Right atrium auricular region (tissue), 2 donors: ENCODE results near the gene ZNF595. TPM values are rescaled to one million over a fixed set of nuclear protein-coding genes. Genes with fewer than 3 reads are reported as not detected.

ENCODE experiments used
- DNase-seq: peaks from one replicate; pipeline ENCODE4 v3.0.0-alpha.2; 2019; ENCODE audit warnings: low spot score
- H3K27ac ChIP-seq, 2 donors: fragments of 200-600 bp; sonication (generic); 1 replicate in 1 of 2; 2 replicates in 1 of 2; pipeline ENCODE4 v1.5.1; 2016 to 2019
- H3K27me3 ChIP-seq, 2 donors: fragments of 200-600 bp; sonication (generic); one replicate each; pipeline versions ENCODE4 v1.5.1 to v1.6.0; 2017 to 2019
- H3K36me3 ChIP-seq: fragments of 200-600 bp; sonication (generic); one replicate; pipeline ENCODE4 v1.5.1; 2016
- H3K4me1 ChIP-seq, 2 donors: fragments of 200-600 bp; sonication (generic); one replicate each; pipeline versions ENCODE4 v1.5.1 to v1.6.0; 2017 to 2019
- H3K4me3 ChIP-seq, 2 donors: fragments of 200-600 bp; sonication (generic); 1 replicate in 1 of 2; 2 replicates in 1 of 2; pipeline ENCODE4 v1.5.1; 2017 to 2019; ENCODE audit warnings: mild to moderate bottlenecking in 1 of 2, moderate library complexity in 1 of 2
- H3K9me3 ChIP-seq, 2 donors: fragments of 200-600 bp; sonication (generic); one replicate each; pipeline ENCODE4 v1.5.1; 2019
- total RNA-seq, 2 donors: library from RNA; depleted of rRNA; stranded (reverse); fragments of >200 nt; gene quantifications; one replicate each; pipeline ENCODE4 v1.1.0, GENCODE V29; 2016
- TF ChIP-seq, protein P1 (sequence below), 2 donors: fragments of 200-600 bp; sonication (generic); IDR thresholded peaks; one replicate each; pipeline ENCODE4 v1.5.1; 2019; ENCODE audit warnings: antibody characterized with exemption in 2 of 2

The ZNF595 gene
- total RNA-seq, 2 donors from 2014 or later: 7.4 to 18.1 TPM

- no peak for DNase-seq
- H3K27me3 ChIP-seq: no peaks in the 10 kb centered on the region
- H3K9me3 ChIP-seq: peaks cover 0 to 41% of the 10 kb centered on the region in 2 donors
- peaks cover 62% of the 10 kb centered on the region for H3K36me3 ChIP-seq
- H3K4me1 ChIP-seq: no peaks in the 10 kb centered on the region
- H3K27ac ChIP-seq: no peak overlapping the region
- TF ChIP-seq, protein P1, sequence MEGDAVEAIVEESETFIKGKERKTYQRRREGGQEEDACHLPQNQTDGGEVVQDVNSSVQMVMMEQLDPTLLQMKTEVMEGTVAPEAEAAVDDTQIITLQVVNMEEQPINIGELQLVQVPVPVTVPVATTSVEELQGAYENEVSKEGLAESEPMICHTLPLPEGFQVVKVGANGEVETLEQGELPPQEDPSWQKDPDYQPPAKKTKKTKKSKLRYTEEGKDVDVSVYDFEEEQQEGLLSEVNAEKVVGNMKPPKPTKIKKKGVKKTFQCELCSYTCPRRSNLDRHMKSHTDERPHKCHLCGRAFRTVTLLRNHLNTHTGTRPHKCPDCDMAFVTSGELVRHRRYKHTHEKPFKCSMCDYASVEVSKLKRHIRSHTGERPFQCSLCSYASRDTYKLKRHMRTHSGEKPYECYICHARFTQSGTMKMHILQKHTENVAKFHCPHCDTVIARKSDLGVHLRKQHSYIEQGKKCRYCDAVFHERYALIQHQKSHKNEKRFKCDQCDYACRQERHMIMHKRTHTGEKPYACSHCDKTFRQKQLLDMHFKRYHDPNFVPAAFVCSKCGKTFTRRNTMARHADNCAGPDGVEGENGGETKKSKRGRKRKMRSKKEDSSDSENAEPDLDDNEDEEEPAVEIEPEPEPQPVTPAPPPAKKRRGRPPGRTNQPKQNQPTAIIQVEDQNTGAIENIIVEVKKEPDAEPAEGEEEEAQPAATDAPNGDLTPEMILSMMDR (IDR thresholded peaks at IDR 0.05): no peak
- H3K4me3 ChIP-seq: no peak overlapping the region
Measured at GRCh38 chr4:132483-132882, 79.4 kb downstream of the ZNF595 start.

Other genes with a start within 250 kb of the ZNF595 start
- gene ZNF718, start 71.2 kb downstream of the ZNF595 start, total RNA-seq: 1 to 10 TPM; 2.4 to 3.5 TPM